Neural cell (in vitro differentiated cells): ENCODE results near the gene CPN1. TPM values are rescaled to one million over a fixed set of nuclear protein-coding genes. Genes with fewer than 3 reads are reported as not detected.

ENCODE experiments used
- H2AFZ ChIP-seq: fragments of 200-600, 300-800 bp; sonication (generic), shearing (Covaris generic); 2 replicates; pipeline ENCODE4 v1.6.0; 2014; ENCODE audit warnings: low read depth, mild to moderate bottlenecking, antibody characterized with exemption, low read length, moderate library complexity
- H3F3A ChIP-seq: fragments of 200-600 bp; shearing (Covaris generic); 2 replicates; pipeline ENCODE4 v1.6.1; 2016; ENCODE audit warnings: mild to moderate bottlenecking, moderate library complexity, mixed read lengths, antibody characterized with exemption, low read length; ENCODE audit not compliant: insufficient read depth, poor library complexity, severe bottlenecking
- H3K27ac ChIP-seq: fragments of 200-600, 300-800 bp; sonication (generic), shearing (Covaris generic); 2 replicates; pipeline ENCODE4 v1.5.1; 2014; ENCODE audit warnings: mild to moderate bottlenecking, low read length, moderate library complexity
- H3K27me3 ChIP-seq: fragments of 300-800, 200-600 bp; sonication (generic), shearing (Covaris generic); 2 replicates; pipeline ENCODE4 v1.6.0; 2014; ENCODE audit warnings: mild to moderate bottlenecking, low read depth, low read length, moderate library complexity; ENCODE audit not compliant: insufficient read depth
- H3K36me3 ChIP-seq: fragments of 300-800, 200-600 bp; sonication (generic), shearing (Covaris generic); 2 replicates; pipeline ENCODE4 v1.5.1; 2014; ENCODE audit warnings: mild to moderate bottlenecking, antibody characterized with exemption, low read length, moderate library complexity; ENCODE audit not compliant: insufficient read depth
- H3K4me2 ChIP-seq: fragments of 300-800, 200-600 bp; sonication (generic), shearing (Covaris generic); 2 replicates; pipeline ENCODE4 v1.6.0; 2014; ENCODE audit warnings: mild to moderate bottlenecking, low read length
- H3K4me3 ChIP-seq: fragments of 300-800, 200-600 bp; sonication (generic), shearing (Covaris generic); 2 replicates; pipeline ENCODE4 v1.5.1; 2014; ENCODE audit warnings: mild to moderate bottlenecking, low read length, moderate library complexity
- H3K79me2 ChIP-seq: fragments of 200-600 bp; shearing (Covaris generic); replicated peaks from 2 replicates; pipeline ENCODE4 v1.6.0; 2014; ENCODE audit warnings: mild to moderate bottlenecking, low read length, moderate library complexity; ENCODE audit not compliant: insufficient read depth
- H3K9ac ChIP-seq: fragments of 300-800, 200-600 bp; sonication (generic), shearing (Covaris generic); 2 replicates; pipeline ENCODE4 v1.6.1; 2016; ENCODE audit warnings: mild to moderate bottlenecking, low read length, mixed read lengths
- H3K9me2 ChIP-seq: fragments of 200-600 bp; shearing (Covaris generic); 2 replicates; pipeline ENCODE4 v1.6.1; 2016; ENCODE audit warnings: mild to moderate bottlenecking, low read length, mixed read lengths; ENCODE audit not compliant: insufficient read depth
- H3K9me3 ChIP-seq: fragments of 200-600, 300-800 bp; sonication (generic), shearing (Covaris generic); 2 replicates; pipeline ENCODE4 v1.6.1; 2016; ENCODE audit warnings: mild to moderate bottlenecking, mixed run types, low read length, moderate library complexity, mixed read lengths
- H4K20me1 ChIP-seq: fragments of 200-600 bp; shearing (Covaris generic); 2 replicates; pipeline ENCODE4 v1.6.1; 2016; ENCODE audit warnings: mild to moderate bottlenecking, mixed run types; ENCODE audit not compliant: insufficient read depth
- EP300 ChIP-seq: fragments of 450-650 bp; conservative IDR thresholded peaks from 2 replicates; pipeline ENCODE4 v1.6.1; 2014; ENCODE audit warnings: antibody characterized with exemption, mild to moderate bottlenecking, moderate library complexity; ENCODE audit not compliant: poor library complexity, severe bottlenecking
- EZH2 ChIP-seq: fragments of 200-600, 300-800 bp; shearing (Covaris generic), sonication (generic); IDR thresholded peaks from 2 replicates; pipeline ENCODE4 v1.6.1; 2014; ENCODE audit warnings: antibody characterized with exemption, low read length, borderline replicate concordance, mild to moderate bottlenecking; ENCODE audit not compliant: insufficient read depth, poor library complexity, severe bottlenecking
- MXI1 ChIP-seq: fragments of 450-650 bp; conservative IDR thresholded peaks from 2 replicates; pipeline ENCODE4 v1.6.1; 2014; ENCODE audit warnings: antibody characterized with exemption, mild to moderate bottlenecking; ENCODE audit not compliant: poor library complexity, severe bottlenecking
- POLR2AphosphoS5 ChIP-seq: IDR thresholded peaks from 2 replicates; pipeline ENCODE4 v1.6.1; 2012
- RAD21 ChIP-seq: fragments of 450-650 bp; conservative IDR thresholded peaks from 2 replicates; pipeline ENCODE4 v1.6.1; 2014; ENCODE audit warnings: antibody characterized with exemption, mild to moderate bottlenecking, moderate library complexity
- SMC3 ChIP-seq: fragments of 450-650 bp; conservative IDR thresholded peaks from 2 replicates; pipeline ENCODE4 v1.6.1; 2014; ENCODE audit warnings: antibody characterized with exemption, mild to moderate bottlenecking, moderate library complexity; ENCODE audit not compliant: poor library complexity
- TAF1 ChIP-seq: IDR thresholded peaks from 2 replicates; pipeline ENCODE4 v1.6.1; 2012; ENCODE audit warnings: low read depth
- polyA plus RNA-seq: library from polyadenylated mRNA; depleted of rRNA; stranded (reverse); fragments of >200 nt; gene quantifications from 2 replicates; pipeline ENCODE4 v1.2.3, GENCODE V29; 2014
- TF ChIP-seq, protein P1 (sequence below): IDR thresholded peaks from 2 replicates; pipeline ENCODE4 v1.6.1; 2012; ENCODE audit warnings: borderline replicate concordance
- TF ChIP-seq, protein P2 (sequence below): fragments of 450-650 bp; IDR thresholded peaks from 2 replicates; pipeline ENCODE4 v1.5.1; 2014; ENCODE audit warnings: antibody characterized with exemption, mild to moderate bottlenecking, moderate library complexity; ENCODE audit not compliant: poor library complexity, severe bottlenecking

CPN1 gene
- polyA plus RNA-seq, 1 donor from 2014 or later, result not detected

DNA sequence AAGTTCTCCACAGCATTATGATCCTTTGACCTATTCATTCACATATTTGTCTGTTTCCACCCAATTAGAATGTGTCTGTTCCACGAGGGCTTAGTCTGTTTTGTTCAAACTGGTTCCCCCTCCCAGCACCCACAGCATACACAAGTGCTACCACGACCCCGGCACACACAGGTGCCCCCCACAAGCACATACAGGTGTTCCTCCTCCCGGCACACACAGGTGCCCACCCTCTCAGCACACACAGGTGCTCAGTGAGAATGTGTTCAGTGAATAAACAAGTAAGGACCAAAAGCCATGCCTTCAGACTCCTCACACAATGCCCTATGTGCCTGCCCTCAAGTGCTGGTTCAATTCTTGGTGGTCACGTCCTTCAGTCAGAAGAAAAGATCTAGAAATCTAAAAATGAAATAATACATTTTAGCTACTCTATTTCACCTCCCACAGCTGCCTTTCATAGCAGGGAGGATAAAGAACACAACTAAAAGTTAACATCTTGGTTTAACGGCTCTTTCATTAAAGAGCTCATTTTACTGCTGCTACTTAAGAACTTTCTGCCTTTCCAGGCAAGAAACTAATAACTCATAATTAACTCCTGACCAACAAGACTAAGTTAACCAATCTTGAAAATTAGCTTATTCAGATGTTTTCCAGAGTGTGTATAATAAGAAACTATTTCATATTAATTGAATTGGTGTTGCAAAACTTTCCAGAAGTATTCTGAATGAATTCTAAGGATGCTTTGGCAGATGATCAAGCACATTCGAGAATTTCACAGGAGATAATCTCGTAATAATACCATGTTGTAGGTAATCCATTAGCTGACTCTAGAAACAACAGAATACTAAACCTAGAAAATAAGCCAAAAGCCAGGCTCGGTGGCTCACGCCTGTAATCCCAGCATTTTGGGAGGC, 74.2 kb downstream of the CPN1 start:
- no peak overlapping the region for H3K9ac ChIP-seq
- H4K20me1 ChIP-seq, result no peaks in the 10 kb centered on the region
- H3F3A ChIP-seq, result no peaks in the 10 kb centered on the region
- H3K36me3 ChIP-seq, result no peaks in the 10 kb centered on the region
- no peak overlapping the region for H3K4me2 ChIP-seq
- H3K9me3 ChIP-seq, result no peaks in the 10 kb centered on the region
- no peak overlapping the region for H2AFZ ChIP-seq
- no peaks in the 10 kb centered on the region for H3K79me2 ChIP-seq
- TF ChIP-seq MXI1 (no peak), POLR2AphosphoS5 (no peak), TAF1 (no peak), SMC3 (no peak), EP300 (no peak), EZH2 (no peak), RAD21 (no peak)
- TF ChIP-seq, protein P1, sequence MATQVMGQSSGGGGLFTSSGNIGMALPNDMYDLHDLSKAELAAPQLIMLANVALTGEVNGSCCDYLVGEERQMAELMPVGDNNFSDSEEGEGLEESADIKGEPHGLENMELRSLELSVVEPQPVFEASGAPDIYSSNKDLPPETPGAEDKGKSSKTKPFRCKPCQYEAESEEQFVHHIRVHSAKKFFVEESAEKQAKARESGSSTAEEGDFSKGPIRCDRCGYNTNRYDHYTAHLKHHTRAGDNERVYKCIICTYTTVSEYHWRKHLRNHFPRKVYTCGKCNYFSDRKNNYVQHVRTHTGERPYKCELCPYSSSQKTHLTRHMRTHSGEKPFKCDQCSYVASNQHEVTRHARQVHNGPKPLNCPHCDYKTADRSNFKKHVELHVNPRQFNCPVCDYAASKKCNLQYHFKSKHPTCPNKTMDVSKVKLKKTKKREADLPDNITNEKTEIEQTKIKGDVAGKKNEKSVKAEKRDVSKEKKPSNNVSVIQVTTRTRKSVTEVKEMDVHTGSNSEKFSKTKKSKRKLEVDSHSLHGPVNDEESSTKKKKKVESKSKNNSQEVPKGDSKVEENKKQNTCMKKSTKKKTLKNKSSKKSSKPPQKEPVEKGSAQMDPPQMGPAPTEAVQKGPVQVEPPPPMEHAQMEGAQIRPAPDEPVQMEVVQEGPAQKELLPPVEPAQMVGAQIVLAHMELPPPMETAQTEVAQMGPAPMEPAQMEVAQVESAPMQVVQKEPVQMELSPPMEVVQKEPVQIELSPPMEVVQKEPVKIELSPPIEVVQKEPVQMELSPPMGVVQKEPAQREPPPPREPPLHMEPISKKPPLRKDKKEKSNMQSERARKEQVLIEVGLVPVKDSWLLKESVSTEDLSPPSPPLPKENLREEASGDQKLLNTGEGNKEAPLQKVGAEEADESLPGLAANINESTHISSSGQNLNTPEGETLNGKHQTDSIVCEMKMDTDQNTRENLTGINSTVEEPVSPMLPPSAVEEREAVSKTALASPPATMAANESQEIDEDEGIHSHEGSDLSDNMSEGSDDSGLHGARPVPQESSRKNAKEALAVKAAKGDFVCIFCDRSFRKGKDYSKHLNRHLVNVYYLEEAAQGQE, result no peak
- TF ChIP-seq, protein P2, sequence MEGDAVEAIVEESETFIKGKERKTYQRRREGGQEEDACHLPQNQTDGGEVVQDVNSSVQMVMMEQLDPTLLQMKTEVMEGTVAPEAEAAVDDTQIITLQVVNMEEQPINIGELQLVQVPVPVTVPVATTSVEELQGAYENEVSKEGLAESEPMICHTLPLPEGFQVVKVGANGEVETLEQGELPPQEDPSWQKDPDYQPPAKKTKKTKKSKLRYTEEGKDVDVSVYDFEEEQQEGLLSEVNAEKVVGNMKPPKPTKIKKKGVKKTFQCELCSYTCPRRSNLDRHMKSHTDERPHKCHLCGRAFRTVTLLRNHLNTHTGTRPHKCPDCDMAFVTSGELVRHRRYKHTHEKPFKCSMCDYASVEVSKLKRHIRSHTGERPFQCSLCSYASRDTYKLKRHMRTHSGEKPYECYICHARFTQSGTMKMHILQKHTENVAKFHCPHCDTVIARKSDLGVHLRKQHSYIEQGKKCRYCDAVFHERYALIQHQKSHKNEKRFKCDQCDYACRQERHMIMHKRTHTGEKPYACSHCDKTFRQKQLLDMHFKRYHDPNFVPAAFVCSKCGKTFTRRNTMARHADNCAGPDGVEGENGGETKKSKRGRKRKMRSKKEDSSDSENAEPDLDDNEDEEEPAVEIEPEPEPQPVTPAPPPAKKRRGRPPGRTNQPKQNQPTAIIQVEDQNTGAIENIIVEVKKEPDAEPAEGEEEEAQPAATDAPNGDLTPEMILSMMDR, result no peak
- H3K27ac ChIP-seq, result no peak overlapping the region
- H3K27me3 ChIP-seq, result no peaks in the 10 kb centered on the region
- H3K4me3 ChIP-seq, result peak overlapping the region; percentile 94
- H3K9me2 ChIP-seq, result no peaks in the 10 kb centered on the region

DNA sequence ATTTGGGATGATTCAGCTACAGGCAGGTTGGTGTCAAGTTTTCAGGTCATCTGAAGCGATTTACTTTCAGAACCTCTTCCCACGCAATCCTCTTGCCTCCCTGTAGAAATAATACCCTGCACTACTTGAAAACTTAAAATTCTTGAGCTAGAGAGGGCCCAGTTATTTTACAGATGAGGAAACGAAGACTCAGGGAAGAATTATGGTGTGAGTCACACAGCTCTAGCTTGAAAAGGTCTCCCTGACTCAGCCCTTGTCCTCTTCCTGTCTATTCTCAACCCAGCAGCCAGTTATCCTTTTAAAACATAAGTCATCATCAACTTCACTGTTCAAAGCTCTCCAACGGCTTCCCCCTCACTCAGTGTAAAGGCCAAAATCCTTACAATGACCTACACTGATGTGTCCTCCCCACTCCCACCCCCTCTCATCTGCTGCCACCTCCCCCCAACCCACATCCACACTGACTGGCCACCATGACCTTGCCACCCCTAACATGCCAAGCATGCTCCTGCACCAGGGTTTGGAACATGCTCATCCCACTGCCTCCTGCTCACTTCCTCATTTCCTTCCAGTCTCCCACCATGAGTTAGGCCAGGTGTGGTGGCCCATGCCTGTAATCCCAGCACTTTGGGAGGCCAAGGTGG, 75.3 kb downstream of the CPN1 start:
- Histone ChIP-seq H4K20me1 (no peaks in the 10 kb centered on the region), H3K9ac (no peak overlapping the region), H2AFZ (no peak overlapping the region), H3K9me2 (no peaks in the 10 kb centered on the region), H3K4me2 (no peak overlapping the region), H3K36me3 (no peaks in the 10 kb centered on the region), H3K79me2 (no peaks in the 10 kb centered on the region), H3K27ac (no peak overlapping the region), H3K4me3 (no peak overlapping the region), H3F3A (no peaks in the 10 kb centered on the region), H3K27me3 (no peaks in the 10 kb centered on the region), H3K9me3 (no peaks in the 10 kb centered on the region)
- TF ChIP-seq SMC3 (no peak), EZH2 (no peak), MXI1 (no peak), TAF1 (no peak), EP300 (no peak)
- TF ChIP-seq, protein P2, result no peak
